GM18520 (cell line): ENCODE data around the gene CREG1.
"Not testable (repeated sequence)": the region's sequence is repeated elsewhere in the genome, so short reads cannot be mapped to it uniquely, and the experiment has no call there.

Source experiments
- ATAC-seq: cut with Tn5 transposase; IDR thresholded peaks from one replicate; pipeline ENCODE4 v1.9.1; 2021; ENCODE audit not compliant: unreplicated experiment

CREG1 gene

GRCh38 chr1:167553136-167554027 is at the start of gene CREG1:
Gene CREG1, minus strand, starts transcription at chr1:167553762.
- peak; percentile 95 for ATAC-seq

- no peak for ATAC-seq
Observed at GRCh38 chr1:167602840-167603239, 49.3 kb upstream of the CREG1 start.

DNA sequence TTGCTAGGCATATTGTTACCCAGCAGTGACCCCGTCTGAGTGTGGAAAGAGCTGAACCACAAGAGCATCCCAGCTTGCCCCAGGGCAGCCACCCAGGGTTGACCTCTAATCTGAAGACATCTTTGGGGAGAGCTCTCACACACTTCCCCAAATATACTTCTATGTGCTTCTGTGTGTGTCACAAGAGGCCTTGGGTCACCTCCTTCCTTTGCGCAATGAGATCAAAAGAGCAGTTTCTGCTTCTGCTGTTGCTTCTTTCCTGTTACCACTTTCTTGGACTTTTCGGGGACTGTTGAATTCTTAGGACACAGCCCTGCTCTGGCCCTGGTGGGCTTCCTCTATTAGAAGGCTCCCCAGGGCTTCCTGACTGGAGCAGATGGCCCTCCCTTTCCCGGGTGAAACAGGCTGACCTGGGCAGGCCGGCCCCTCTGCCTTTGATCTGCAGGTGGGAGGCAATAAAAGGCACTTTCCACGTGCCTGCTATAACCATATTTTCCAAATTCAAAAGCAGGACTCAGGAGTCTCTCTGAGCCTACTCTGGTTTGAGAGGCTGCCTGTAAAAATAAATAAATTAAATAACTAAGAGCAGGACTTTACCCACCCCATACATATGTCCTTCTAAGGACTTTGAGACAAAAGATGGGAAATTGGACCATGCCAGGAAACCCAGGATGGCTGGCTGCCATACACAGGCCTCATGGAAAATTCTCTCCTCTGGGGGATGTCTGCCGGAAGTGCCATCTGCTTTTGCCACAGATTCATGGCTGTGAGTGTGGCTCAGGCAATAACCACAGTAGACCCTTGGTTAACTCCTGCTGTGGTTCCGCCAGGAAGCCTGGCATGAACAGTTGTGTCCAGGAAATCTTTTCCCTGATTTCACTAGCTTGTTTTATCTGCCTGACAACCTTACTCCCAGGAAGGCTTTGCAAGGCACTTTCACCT is 48.2 kb upstream of the CREG1 start:
- no peak for ATAC-seq

- peak; percentile 78 for ATAC-seq
Observed at GRCh38 chr1:167599957-167600581, 46.5 kb upstream of the CREG1 start.

- no peak for ATAC-seq
Observed at GRCh38 chr1:167594822-167595221, 41.3 kb upstream of the CREG1 start.

DNA sequence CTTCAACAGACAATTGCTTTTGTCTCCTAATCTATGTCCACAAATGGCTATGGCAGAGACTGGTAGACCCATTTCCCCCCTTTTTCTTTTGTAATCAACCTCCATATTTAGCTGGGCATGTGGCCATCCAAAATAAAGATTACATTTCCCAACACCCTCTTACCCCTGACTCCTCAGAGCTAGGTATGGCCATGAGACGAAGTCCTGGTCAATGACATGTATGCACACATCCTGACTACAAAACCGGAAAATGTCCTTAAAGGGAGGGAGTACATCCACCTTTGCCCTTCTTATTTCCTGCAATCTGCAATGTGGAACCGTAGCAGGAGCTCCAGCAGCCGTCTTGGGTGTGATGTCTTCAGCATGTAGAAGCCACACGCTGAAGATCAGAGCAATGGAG is 40.3 kb upstream of the CREG1 start:
- ATAC-seq: no peak

DNA sequence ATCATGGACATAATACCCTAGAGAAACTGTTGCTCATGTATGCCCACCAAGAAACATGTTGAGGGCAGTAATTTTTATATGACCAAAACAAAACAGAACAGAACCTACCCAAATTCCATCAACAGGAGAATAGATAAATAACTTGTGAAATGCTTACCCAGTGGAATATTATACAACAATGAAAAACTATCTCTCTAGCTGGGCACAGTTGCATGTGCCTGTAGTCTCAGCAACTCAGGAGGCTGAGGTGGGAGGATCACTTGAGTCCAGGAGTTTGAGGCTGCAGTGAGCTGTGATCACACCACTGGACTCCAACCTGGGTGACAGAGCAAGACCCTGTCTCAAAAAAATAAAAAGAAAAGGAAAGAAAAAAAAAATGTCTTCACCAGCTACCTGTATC is 38.9 kb upstream of the CREG1 start:
- ATAC-seq: no peak

- ATAC-seq: no peak
Observed at GRCh38 chr1:167588361-167588760, 34.8 kb upstream of the CREG1 start.

GRCh38 chr1:167587872-167588271 is 34.3 kb upstream of the CREG1 start:
- ATAC-seq: no peak

- no peak for ATAC-seq
Observed at GRCh38 chr1:167587342-167587741, 33.8 kb upstream of the CREG1 start.

DNA sequence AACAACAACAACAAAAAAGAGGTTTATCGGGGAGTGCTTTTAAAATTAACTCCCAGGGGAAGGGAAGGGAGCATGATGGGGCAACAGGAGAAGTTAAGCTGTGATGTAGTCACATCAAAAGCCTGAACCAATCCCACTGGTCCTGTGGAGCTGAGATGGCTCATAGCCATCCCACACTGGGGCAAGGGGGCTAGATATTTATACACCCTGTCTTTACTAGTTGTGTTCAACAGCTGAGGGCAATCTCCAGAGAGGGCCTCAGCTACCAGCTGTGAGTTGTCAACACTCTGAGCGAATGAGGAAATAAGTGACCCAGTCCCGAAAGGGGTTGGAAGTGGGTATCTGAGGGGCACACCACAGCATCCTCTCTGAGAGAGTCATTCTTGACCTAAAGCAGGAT is 31.0 kb upstream of the CREG1 start:
- no peak for ATAC-seq

GRCh38 chr1:167582722-167583121 is 29.2 kb upstream of the CREG1 start:
- no peak for ATAC-seq

GRCh38 chr1:167582064-167582463 is 28.5 kb upstream of the CREG1 start:
- ATAC-seq: no peak

DNA sequence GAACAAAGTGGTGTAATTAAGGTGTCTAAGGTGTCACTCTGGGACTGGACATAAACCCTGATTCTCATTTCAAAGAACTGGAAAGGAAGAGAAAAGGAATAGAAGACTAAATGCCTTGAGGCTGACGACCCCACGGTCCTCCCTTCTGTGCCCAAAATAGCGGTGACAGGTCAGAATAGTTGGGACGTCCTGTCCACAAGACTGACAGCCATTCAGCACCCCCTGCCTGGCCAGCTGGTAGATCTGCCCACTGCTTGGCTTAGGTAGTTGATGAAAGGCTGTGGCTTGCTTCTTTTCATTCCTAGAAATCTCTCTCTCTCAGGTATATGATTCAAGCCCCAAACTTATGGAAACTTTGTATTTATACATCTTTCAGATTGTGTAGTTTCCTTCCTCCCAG is 26.4 kb upstream of the CREG1 start:
- ATAC-seq: no peak

DNA sequence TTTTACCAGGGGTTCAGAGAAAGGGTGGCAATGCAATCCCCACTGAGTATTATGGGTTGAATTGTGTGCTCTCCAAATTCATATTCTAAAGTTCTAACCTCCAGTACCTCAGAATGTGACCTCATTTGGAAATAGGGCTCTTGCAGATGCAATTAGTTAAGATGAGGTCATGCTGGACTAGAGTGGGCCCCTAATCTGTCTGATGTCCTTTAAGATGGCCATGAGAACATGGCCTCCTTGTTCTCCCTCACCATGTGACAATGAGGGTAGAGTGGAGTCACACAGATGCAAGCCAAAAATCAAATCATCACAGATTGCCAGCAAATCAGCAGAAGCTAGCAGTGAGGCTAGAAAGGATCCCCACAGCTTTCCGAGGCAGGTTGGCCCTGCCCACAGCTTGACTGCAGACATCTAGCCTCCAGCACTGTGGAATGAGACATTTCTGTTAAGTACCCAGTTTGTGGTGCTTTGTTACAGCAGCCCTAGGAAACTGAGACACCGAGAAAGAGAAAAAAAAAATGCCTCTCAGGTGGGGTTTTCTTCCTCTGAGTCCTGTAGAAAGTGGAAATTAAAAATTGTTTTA is 25.5 kb upstream of the CREG1 start:
- no peak for ATAC-seq

GRCh38 chr1:167575649-167576048 is 22.1 kb upstream of the CREG1 start:
- no peak for ATAC-seq

- ATAC-seq: no peak
Observed at GRCh38 chr1:167573035-167573434, 19.5 kb upstream of the CREG1 start.

DNA sequence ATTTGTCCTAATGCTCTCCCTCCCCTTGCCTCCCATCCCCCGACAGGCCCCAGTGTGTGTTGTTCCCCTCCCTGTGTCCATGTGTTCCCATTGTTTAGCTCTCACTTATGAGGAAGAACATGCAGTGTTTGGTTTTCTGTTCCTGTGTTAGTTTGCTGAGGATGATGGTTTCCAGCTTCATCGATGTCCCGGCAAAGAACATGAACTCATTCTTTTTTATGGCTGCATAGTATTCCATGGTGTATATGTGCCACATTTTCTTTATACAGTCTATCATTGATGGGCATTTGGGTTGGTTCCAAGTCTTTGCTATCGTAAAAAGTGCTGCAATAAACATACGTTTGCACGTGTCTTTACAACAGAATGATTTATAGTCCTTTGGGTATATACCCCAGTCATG is 17.1 kb upstream of the CREG1 start:
- not testable (repeated sequence) for ATAC-seq

DNA sequence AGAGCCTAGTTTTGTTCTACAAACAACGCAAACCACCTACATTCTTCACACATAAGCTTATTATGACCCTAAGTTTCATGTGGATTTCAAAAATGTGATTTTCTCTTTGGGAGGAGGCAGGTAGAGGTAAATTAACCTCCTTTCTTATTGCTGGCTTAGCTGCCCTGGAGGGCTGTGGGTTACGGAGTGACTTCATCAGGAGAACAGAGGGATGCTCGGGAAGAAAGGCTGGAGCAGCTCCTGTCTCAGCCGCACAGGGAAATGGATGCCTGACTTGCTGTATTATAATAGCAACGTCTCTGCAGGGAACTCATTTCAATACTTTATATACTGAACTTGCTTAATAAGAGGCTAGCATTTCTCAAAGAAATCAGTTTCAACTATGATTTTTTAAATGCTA is 14.1 kb upstream of the CREG1 start:
- no peak for ATAC-seq

- ATAC-seq: no peak
Observed at GRCh38 chr1:167566766-167567165, 13.2 kb upstream of the CREG1 start.

GRCh38 chr1:167565922-167566321 is 12.4 kb upstream of the CREG1 start:
- no peak for ATAC-seq
